ENCODE data around the gene HRG.

GRCh38 chr3:186619787-186620212, 46.0 kb upstream of the HRG start:
- no peak for TF ChIP-seq EP300 (IDR thresholded peaks at IDR 0.05; ENCODE audit: borderline replicate concordance in 1 of 2, low read depth in 1 of 2, low read length in 1 of 2)
- TF ChIP-seq CTCF (IDR thresholded peaks at IDR 0.05) = no peak
- no peak for TF ChIP-seq SIN3A (IDR thresholded peaks at IDR 0.05; ENCODE audit: borderline replicate concordance, low read depth, low read length)
- no peak for TF ChIP-seq MXI1 (IDR thresholded peaks at IDR 0.05; ENCODE audit: low read depth, low read length)
- no peak for TF ChIP-seq RFX5 (IDR thresholded peaks at IDR 0.05; ENCODE audit: low read length)
- TF ChIP-seq GABPA (IDR thresholded peaks at IDR 0.05; ENCODE audit: low read depth) = no peak

Data from SK-N-SH (cell line).